Stimulated activated naive CD4-positive, alpha-beta T cell (primary cell): ENCODE measurements around the gene VAV2.

Experiments
- DNase-seq, 6 experiments: peaks; one replicate each; lab custom pipeline; 2025; lab: John Stamatoyannopoulos, UW

Gene VAV2

DNA sequence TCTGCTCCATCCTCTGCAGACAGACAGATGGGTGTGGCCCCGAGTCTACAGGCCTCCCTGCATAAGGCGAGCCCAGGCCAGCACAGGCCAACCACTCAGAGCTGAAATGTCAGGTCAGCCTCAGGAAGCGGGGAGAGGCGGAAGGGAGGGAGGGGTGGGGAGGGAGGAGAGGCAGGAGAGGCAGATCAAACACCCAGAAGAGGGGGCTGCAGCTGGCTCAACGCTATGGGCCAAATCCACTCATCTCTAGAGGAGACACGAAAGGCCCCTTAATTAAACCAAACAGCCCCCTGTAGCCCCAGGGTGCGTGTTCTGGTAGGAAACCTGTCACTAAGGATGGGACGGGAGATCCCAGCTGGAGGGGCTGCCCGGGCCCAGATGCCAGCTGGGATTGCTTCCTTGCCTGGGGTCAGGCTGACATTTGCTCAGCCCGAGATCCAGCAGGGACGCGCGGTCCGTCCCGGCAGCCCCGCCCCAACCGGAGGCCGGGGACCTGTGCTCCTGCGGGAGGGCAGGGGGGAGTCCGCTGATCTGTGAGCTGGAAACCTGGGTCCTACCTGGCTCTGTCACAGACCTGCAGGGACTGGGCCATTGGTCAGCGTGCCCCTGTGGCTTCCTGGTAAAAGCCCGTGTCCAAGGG lies 156.7 kb downstream of the VAV2 start:
- no peak for DNase-seq

DNA sequence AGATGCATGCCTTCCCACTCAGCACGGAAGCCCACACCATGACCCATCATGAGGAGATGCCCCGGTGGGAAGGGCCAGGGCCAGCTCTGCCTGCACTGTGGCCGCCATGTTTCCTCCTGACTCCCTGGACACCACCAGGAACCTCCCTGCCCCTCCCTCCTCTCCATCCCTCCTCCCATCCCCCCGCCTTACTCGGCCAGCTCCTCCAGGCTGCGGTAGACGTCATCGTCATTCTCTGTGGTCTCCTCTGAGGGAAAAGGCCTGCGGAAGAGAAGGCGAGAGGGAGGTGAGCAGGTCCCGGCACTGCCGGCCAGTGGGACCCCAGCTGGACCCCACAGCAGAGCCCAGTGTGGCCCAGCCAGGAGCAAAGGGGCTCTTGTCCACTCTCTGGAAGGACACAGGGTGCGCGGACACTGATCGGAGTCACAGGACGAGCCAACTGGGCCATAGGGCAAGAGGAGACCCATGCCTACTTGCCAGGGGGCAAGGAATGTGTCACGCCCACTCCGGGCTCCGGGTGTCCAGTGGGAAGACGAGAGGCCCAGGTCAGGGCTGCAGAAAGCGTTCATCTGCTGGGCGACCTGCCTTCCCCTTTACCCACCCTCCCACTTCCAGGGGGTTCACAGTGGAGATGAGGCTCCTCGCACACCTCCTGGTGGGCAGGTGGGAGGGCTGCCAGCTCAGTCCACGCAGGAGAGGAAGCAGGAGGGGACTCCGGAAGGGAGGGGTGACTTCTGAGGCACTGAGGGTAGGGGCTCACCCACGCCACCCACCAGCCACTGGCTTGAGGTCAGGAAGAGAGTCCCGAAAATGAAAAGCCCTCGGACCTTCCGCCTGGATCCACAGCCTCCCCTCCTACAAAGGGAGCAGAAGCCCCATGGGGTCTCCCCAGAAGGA lies 157.8 kb downstream of the VAV2 start:
- no peak for DNase-seq

DNA sequence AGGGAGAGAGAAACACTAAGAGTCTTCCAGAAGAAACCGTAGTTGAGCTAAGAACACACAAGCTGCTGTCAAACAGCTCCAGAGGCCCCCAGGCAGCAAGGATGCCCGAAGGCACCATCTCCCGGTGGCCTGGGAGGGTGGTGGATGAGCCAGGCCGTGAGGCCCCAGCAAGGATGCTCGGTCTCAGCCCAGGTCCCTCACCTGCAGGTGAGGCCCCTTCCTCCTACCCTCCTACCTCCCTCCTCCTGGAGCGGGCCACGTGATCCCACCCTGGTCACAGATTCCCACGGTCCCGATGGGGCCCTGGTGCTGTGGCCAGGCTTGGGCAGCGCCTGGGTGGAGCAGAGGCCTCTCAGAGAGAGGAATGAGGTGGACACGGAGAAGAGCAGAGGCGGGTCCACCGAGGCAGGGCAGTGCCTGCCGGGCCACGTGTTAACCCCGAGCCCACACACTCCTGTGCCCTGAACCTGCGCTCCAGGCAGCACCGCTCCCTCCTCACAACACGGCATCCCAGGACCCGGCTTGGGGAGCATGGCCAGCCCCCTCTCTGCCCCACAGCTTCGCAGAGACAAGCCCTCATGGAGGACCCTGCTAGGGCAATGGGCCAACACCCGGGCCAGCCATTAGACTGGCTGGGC lies 158.6 kb downstream of the VAV2 start:
- no peak for DNase-seq

DNA sequence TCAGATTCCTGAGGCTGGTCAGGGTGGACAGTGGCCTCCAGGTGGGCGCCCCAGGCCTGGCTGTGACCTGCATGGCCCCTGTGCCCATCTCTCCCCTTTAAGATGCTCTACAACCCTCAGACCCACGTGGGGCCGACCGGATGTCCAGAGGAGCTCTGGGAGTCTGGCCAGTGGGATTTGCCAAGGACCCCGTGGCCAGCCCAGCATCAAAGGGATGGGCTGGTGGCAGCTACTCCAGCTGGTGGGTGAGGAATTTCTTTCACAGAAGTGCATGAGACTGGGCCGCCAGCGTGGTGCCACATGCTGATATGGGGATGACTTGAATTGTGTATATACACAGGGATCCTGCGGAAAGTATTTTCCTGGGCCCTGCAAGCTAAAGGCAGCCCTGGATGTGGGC lies 159.2 kb downstream of the VAV2 start:
- DNase-seq = no peak

DNA sequence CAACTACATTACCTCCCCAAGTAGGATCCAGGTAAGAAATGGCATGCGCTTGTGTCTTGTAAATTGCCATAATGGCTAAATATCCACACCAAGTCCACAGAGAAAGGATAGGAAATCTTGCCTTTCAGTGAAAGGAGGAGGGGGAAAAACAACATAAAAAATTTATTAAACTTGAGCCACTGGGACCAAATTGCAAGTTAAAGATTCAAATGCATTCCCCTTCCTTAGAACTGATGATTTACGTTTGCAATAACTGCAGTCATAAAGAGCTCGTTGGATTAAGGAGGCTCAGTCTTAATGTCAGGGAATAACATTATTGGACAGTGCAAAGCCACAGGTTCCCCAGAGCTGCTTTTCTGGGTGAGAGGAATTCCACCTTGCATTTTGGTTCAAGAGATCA lies 161.4 kb downstream of the VAV2 start:
- no peak for DNase-seq

DNA sequence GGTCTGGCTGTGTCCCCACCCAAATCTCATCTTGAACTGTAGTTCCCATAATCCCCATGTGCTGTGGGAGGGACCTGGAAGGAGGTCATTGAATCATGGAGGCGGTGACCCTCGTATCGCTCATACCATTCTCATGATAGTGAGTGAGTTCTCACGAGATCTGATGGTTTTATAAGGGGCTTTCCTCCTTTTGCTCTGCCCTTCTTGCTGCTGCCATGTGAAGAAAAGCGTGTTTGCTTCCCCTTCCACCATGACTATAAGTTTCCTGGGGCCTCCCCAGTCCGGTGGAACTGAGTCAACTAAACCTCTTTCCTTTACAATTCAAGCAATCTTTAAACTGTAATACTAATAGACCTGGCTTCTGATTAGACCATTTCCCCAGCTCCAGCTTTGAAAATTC lies 161.8 kb downstream of the VAV2 start:
- no peak for DNase-seq

DNA sequence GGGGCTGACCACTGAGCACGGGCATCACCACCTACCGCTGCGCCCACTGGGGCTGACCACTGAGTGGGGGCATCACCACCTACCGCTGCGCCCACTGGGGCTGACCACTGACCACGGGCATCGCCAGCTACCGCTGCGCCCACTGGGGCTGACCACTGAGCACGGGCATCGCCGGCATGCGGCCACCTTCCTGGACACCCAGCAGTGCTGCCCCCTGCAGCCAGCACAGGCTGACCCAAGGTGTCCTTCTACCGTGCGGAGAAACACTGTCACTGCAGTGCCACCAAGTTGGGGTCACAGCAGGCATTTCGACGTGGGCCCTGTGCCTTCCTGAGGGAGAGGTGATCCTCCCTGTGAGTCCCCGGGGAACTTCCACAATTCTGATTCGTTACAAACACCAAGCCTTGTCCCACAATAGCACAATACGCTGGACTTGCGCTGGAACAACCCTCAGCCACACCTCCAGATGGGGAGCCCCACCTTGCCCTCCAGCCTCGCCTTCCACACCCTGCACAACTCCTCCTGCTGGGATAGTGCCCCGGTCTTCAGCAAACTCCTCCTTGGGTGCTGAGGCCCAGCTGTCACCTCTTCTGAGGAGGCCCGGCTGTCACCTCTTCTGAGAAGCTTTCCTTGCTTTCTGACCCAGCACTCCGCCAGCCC lies 163.7 kb downstream of the VAV2 start:
- DNase-seq = no peak

DNA sequence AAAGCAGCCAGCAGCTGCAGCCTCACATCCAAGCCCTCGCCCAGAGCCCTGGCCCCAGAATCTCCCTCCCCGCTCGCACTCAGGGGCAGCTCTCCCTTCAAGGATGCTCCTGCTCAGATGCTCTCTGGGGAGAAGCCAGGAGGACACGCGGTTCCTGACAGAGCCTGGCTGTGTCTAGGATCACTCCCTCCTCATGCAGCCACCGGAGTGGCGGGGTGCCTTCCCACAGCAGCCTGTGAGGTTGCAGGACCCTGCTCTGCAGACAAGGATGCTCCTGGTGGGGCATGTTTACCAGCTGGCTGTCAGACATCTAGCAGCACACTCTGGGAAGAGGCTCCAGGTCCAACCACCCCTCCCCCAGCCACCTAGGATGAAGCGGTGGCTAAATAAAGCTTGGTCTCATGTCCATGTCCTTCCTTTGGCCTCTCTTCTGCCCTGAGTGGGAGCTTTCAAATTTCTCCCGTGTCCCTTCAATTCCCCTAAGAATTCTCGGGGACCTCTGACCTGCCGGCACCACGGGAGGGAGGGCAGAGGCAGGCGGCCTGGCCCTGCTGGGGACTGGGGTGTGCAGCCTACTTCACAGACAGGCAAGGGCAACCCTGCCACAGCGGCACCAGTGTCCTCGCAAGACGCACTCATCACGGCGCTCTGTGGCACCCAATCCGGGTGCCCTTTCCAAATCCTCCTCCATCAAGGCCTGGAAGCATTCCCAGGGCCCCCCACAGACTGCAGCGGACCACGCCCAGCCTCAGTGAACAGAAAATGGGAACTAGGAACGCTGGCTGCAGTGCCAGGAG lies 165.6 kb downstream of the VAV2 start:
- DNase-seq = no peak

DNA sequence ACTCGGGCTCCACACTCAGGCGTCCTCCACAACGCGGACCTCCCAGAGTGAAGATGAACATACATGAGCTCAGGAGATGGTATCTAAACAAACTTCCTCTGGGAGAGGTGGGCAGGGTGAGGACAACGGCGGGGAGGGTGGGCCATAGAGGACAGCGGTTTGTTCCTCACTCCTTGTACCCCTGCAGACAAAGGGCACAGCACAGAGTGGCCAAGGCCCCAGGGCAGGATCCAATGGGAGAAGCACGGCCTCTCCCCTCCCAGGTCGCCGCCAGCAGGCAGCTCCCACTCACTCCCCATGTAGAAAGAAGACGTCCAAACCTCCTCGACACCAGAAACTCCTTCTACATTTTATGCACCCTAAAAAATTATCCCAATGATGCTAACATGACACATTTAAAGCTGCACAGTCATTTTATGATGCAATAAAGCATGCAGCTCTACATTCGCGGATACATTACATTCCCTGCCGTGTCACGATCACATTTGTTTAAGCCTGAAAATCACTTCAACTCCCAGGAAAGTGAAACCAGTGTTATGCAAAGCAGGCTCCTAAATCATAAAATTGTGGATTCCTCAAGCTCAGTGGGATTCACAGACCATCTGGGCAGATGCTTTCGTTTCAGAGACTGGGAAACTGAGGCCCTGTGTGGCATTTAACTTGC lies 166.4 kb downstream of the VAV2 start:
- no peak for DNase-seq

DNA sequence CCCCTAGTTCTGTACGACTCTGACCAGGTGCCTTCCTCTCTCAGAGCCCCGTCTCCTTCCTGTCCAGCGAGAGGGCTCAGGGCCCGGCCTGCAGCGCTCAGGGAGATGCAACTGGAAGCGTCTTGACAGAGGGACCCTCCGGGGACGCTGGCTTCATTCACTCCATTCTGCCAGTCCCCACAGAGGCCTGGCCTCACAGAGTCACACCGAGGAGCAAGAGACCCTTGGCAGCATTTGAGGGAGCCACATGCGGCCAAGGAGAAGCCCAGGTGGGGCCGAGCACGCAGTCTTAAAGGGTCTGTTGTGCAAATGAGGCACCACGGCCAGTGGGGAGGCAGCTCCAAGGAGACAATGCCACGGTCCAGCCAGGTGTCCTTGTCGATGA lies 167.3 kb downstream of the VAV2 start:
- no peak for DNase-seq

DNA sequence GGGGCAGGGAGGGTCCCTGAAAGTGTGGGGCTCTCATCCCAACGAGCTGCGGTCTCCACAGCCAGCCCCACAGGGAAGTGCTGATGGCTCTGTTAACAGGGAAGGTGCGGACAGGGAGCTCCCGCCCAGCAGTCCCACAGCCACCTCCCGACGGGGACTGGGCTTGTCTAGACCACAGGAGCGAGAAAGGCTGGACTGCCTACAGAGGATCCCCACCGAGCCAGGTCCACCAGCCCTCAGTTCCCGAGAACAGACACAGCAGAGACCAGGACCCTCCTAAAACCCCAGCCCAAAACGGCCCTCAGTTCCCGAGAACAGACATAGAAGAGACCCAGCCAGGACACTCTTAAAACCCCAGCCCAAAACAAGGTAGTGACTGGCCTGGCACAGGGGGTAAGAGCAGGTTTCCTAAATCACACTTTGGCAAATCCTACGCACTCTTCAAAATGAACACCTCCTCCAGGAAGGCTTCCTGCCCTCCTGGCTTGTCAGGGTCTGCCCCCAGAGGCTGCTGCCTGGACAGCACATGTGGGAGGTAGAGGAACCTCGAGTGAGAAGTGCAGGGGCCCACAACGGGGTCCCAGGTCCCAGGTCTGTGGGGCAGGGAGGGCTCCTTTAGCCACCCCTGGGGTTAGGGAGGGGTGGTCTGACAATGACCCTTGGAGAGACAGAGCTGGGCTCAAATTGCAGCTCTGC lies 167.9 kb downstream of the VAV2 start:
- DNase-seq = no peak

DNA sequence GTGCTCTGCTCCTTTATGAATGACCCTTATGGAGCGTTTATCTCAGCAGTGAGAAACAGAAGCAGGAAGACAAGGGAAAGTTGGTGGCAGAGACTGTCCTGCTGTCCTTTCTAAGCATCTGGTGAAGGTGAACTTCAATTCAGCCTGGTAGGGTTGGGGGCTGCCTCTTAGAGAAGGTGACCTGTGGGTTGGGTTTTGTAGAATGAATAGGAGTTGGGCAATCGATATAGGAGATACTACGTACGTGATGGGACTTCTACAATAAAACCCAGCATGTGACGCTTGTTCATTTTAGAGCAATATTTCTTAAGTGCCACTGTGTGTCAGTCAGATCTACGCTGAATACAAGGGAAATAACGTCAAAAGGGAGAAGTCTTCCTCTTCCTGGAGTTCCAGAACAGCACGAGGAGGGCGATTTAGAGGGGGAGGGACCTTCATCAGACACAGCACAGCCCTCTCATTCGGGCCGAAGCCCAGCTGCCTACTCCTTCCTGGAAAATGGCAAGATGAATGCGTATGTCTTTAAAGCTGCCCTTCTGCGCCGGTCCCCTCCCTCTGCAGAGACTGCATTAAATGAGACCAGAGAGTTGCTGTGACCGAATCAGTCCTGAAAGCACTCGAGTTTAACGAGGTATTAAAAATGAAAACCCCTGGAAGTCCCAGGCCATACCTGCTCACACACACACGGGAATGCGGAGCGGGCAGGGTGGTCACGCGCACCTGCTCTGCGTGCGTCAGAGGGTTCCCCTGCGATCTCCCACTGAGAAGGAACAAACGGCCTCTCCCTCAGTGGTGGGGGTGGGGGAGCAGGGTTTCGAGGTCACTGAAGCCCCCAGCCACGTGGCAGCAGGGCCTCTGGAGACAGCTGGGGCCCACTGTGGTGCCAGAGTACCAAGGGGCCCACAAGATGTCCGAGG lies 168.7 kb downstream of the VAV2 start:
- no peak for DNase-seq

DNA sequence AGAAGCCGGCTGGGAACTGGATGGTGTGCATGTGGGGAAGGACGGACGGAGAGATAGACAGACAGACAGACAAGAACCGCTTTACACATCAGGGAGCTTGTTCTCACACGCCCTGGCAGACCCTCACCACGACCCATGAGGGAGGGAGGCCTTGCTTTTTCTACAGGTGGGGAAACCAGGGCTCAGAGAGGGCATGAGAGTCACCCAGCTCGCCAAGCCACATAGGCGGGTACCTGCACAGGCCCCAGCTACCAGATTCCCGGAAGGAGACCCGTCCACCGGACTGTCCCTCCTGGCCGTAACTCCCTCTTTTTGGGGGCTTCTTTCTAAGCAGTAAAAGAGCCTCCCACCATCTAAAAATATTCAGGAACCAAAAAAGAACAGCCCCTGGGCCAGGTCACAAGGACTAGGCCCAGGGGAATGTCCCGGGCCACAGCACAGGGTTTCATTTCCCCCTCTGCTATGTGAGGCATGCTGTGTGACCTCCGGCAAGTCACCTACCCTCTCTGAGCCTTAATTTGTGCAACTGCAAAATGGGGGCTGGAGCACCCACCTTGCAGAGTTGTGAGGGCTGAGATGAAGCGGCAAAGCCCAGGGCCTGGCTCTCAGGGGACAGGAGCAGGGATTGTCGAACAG lies 169.6 kb downstream of the VAV2 start:
- DNase-seq = no peak

DNA sequence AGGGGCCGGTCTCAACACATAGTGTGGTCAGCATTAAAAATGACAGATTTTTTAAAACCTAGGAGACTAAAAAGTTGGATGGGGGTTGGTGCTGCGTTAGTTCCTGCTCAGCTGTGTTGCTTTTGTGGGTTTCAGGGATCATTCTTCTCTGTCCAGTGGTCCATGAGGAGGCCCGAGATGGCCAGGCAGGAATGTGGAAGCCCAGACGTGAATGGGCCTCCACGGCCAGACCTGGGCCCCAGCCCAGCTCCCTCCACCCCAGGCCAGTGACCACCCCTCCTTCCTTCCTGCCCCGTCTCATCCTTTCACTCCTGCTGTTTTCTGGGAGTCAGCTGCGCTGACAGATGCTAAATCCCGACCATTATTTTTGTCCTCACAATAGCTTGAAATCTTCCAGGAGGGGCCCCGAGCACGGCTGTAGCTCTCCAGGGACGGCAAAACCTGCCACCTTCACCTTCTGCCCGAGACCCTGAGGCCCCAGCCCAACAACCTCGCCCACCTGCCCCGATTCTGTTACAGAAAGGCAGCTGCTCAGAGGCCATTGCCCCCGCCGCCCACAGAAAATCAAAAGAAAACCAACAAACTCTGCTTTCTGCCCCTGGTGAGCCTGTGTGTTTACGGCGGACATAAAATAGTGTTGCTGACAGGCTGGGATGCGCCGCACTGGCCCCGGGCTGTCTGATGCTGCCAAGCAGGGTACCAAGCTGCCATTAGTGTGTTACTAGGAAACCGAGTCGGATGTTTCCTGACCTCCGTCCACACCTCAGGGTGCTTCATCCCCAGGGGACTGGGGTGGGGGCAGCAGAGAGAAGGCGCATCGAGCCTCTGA lies 170.3 kb downstream of the VAV2 start:
- no peak for DNase-seq

DNA sequence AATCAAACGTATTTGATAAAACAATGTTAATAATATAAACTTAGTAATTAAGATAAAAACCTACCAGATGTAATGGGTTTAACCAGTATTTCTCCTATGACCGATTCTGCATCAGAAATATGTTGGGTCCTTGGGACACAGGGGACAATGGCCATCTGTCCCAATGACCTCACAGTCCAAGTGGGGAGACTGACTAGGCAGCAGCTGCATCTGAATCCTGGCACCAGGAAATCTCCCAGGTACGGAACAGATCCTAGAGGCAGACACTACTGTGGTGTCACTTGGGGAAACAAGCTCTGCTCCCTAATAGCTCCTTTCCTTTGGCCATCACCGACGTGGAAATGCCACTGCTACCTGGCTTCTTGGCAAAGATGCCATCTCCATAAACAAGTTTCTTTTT lies 172.2 kb downstream of the VAV2 start:
- DNase-seq = no peak

DNA sequence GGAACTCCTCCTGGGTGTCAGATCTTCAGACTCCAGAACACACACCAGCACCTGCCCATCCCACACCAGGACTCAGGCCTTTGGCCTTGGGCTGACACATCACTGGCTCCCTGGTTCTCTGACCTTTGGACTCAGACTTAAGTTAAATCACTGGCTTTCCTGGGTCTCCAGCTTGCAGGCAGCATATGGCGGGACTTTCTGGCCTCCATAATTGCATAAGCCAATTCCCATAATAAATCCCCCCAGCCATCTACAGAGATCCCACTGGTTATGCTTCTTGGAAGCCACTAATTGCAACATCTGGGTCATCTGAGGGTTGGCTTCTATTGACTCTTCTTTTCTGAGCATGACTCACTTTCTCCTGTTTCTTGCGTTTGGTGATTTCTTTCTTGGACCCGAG lies 173.7 kb downstream of the VAV2 start:
- no peak for DNase-seq

DNA sequence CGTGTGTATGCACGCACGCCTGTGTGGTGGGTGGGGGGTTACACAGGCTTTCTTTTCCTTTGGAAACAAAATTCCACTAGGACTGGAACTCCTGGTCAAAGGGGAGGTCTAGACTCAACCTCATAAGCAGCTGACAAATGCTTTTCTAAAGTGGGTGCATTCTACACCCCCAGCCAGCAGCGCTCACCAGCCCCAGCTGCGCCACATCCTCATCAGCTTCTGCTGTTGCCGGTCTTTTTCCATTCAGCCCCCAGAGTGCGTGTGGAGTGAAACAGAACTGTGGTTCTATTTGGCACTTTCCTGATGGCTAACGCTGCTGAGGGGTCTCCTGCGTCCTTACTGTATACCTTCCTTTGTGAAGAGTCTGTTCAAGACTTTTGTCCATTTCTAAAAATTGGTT lies 176.3 kb downstream of the VAV2 start:
- DNase-seq = no peak

DNA sequence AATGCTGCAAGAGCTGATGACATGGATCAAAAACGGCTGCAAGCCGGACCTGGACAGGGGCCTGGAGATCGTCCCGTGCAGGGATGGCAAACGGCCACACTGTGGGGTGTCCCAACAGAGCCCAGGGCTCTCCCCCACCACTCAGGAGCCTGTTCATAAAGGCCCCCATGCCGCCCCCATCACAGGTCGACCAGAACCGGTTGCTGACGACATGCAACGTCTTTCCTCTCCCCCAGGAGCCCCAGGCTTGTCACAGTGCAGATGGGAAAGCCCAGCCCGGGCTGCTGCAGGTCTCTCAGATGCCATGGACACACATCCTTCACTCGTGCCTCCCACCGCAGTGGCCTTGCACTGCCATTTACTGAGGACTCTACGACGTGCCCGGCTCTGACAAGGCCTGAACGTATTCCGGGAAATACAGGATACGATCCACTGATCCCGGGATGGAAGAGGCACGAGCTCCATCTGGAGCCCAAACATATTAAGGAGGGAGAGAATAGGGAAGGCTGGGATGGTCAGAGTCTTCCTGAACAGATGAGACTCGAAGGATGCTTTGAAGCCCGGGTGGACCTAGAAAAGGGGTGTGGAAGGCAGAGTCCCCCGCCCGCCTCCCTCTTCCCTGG lies 177.4 kb downstream of the VAV2 start:
- DNase-seq = no peak
